GM19438 (cell line): ENCODE results near the gene LRRC36.

Experiments
- ATAC-seq: cut with Tn5 transposase; IDR thresholded peaks from one replicate; pipeline ENCODE4 v1.9.1; 2021; ENCODE audit warnings: low read depth; ENCODE audit not compliant: unreplicated experiment

LRRC36 gene

GRCh38 chr16:67388191-67388590 lies 61.6 kb downstream of the LRRC36 start:
- ATAC-seq, result no peak

GRCh38 chr16:67388591-67388990 lies 62.0 kb downstream of the LRRC36 start:
- no peak for ATAC-seq

- ATAC-seq, result no peak
These were observed 63.5 kb downstream of the LRRC36 start for GRCh38 chr16:67389911-67390815.

- no peak for ATAC-seq
These were observed 64.3 kb downstream of the LRRC36 start for GRCh38 chr16:67390816-67391423.

- no peak for ATAC-seq
These were observed 65.0 kb downstream of the LRRC36 start for GRCh38 chr16:67391424-67392300.

GRCh38 chr16:67392301-67393059 lies 65.9 kb downstream of the LRRC36 start:
- no peak for ATAC-seq

GRCh38 chr16:67393111-67393787 lies 66.6 kb downstream of the LRRC36 start, which contains the start of gene TPPP3:
TSS of gene TPPP3 (minus strand) at chr16:67393498. CDS start at chr16:67391111, 2,387 bp downstream.
- ATAC-seq, result no peak

- ATAC-seq, result no peak
These were observed 67.2 kb downstream of the LRRC36 start for GRCh38 chr16:67393788-67394154.

- ATAC-seq, result no peak
These were observed 67.8 kb downstream of the LRRC36 start for GRCh38 chr16:67394155-67395104.

- no peak for ATAC-seq
These were observed 68.5 kb downstream of the LRRC36 start for GRCh38 chr16:67395105-67395457.

GRCh38 chr16:67395458-67396158 lies 69.0 kb downstream of the LRRC36 start:
- no peak for ATAC-seq

- no peak for ATAC-seq
These were observed 69.8 kb downstream of the LRRC36 start for GRCh38 chr16:67396159-67397035.

GRCh38 chr16:67397036-67397801 lies 70.6 kb downstream of the LRRC36 start:
- no peak for ATAC-seq

- no peak for ATAC-seq
These were observed 71.4 kb downstream of the LRRC36 start for GRCh38 chr16:67397812-67398545.

GRCh38 chr16:67398546-67399217 lies 72.1 kb downstream of the LRRC36 start:
- ATAC-seq, result no peak
